ENCODE measurements around the gene AGPAT4.

AGPAT4 gene

GRCh38 chr6:161279677-161280415 lies 6.0 kb upstream of the AGPAT4 start:
- DNase-seq, result no peak

- no peak for DNase-seq
Measured at GRCh38 chr6:161276605-161277155, 2.8 kb upstream of the AGPAT4 start.

GRCh38 chr6:161274898-161275297 lies 1.0 kb upstream of the AGPAT4 start:
- DNase-seq, result no peak

GRCh38 chr6:161274488-161274858 lies 612 bp upstream of the AGPAT4 start:
- DNase-seq, result no peak

- no peak for DNase-seq
Measured at GRCh38 chr6:161273274-161273751, 548 bp downstream of the AGPAT4 start.

- DNase-seq, result no peak
Measured at GRCh38 chr6:161272635-161273273, 1.1 kb downstream of the AGPAT4 start.

- no peak for DNase-seq
Measured at GRCh38 chr6:161271343-161272030, 2.4 kb downstream of the AGPAT4 start.

- DNase-seq, result no peak
Measured at GRCh38 chr6:161270116-161270515, 3.7 kb downstream of the AGPAT4 start.

- DNase-seq, result no peak
Measured at GRCh38 chr6:161269310-161269709, 4.6 kb downstream of the AGPAT4 start.

GRCh38 chr6:161268531-161269210 lies 5.2 kb downstream of the AGPAT4 start:
- DNase-seq, result no peak

GRCh38 chr6:161266513-161267230 lies 7.2 kb downstream of the AGPAT4 start:
- DNase-seq, result no peak

GRCh38 chr6:161265975-161266374 lies 7.9 kb downstream of the AGPAT4 start:
- DNase-seq, result no peak

GRCh38 chr6:161265554-161265953 lies 8.3 kb downstream of the AGPAT4 start:
- no peak for DNase-seq

- DNase-seq, result no peak
Measured at GRCh38 chr6:161264181-161264580, 9.7 kb downstream of the AGPAT4 start.

GRCh38 chr6:161261816-161262215 lies 12.0 kb downstream of the AGPAT4 start:
- no peak for DNase-seq

GRCh38 chr6:161261325-161261724 lies 12.5 kb downstream of the AGPAT4 start:
- DNase-seq, result no peak

- no peak for DNase-seq
Measured at GRCh38 chr6:161259302-161259701, 14.6 kb downstream of the AGPAT4 start.

GRCh38 chr6:161257793-161258457 lies 15.9 kb downstream of the AGPAT4 start:
- DNase-seq, result no peak

- no peak for DNase-seq
Measured at GRCh38 chr6:161256407-161256806, 17.5 kb downstream of the AGPAT4 start.

GRCh38 chr6:161255518-161255917 lies 18.3 kb downstream of the AGPAT4 start:
- no peak for DNase-seq

- no peak for DNase-seq
Measured at GRCh38 chr6:161254464-161255253, 19.2 kb downstream of the AGPAT4 start.

All from NCI-H2081 treated with DMSO at 0.1 percent for 48 hours (cell line).